D341Med (cell line): ENCODE measurements around the gene FANCE.

ENCODE experiments used
- DNase-seq: peaks from one replicate; pipeline ENCODE4 v3.0.0; 2012; ENCODE audit warnings: low spot score

The FANCE gene

GRCh38 chr6:35452183-35453090, at the start of gene FANCE:
Gene FANCE, plus strand, starts transcription at chr6:35452338. Its CDS starts 208 bp downstream, at chr6:35452546.
- peak; percentile 98 for DNase-seq

GRCh38 chr6:35402856-35403191, 49.3 kb upstream of the FANCE start:
- DNase-seq = no peak

GRCh38 chr6:35403544-35404442, 48.3 kb upstream of the FANCE start:
- DNase-seq = no peak

GRCh38 chr6:35406711-35407485, 45.2 kb upstream of the FANCE start:
- no peak for DNase-seq

GRCh38 chr6:35409245-35409644, 42.9 kb upstream of the FANCE start:
- DNase-seq = no peak

GRCh38 chr6:35410131-35410530, 42.0 kb upstream of the FANCE start:
- no peak for DNase-seq

GRCh38 chr6:35411066-35411465, 41.1 kb upstream of the FANCE start:
- DNase-seq = no peak

- DNase-seq = no peak
These were observed 40.0 kb upstream of the FANCE start for GRCh38 chr6:35412102-35412501.

- DNase-seq = no peak
These were observed 38.2 kb upstream of the FANCE start for GRCh38 chr6:35413911-35414310.

- peak; percentile 76 for DNase-seq
These were observed 36.9 kb upstream of the FANCE start for GRCh38 chr6:35415065-35415891.

GRCh38 chr6:35417979-35418661, 34.0 kb upstream of the FANCE start:
- no peak for DNase-seq

GRCh38 chr6:35419417-35419816, 32.7 kb upstream of the FANCE start:
- DNase-seq = no peak

GRCh38 chr6:35419961-35420360, 32.2 kb upstream of the FANCE start:
- no peak for DNase-seq

- no peak for DNase-seq
These were observed 26.9 kb upstream of the FANCE start for GRCh38 chr6:35425284-35425683.

- no peak for DNase-seq
These were observed 26.1 kb upstream of the FANCE start for GRCh38 chr6:35426074-35426473.

GRCh38 chr6:35427435-35427834, 24.7 kb upstream of the FANCE start:
- no peak for DNase-seq

GRCh38 chr6:35427851-35428321, 24.3 kb upstream of the FANCE start:
- no peak for DNase-seq

GRCh38 chr6:35428421-35429149, 23.6 kb upstream of the FANCE start:
- DNase-seq = no peak

- DNase-seq = no peak
These were observed 22.7 kb upstream of the FANCE start for GRCh38 chr6:35429463-35429862.

- no peak for DNase-seq
These were observed 19.8 kb upstream of the FANCE start for GRCh38 chr6:35432291-35432690.
